ENCODE results near the gene COLEC11.

Gene COLEC11

GRCh38 chr2:3654531-3655225, 59.8 kb downstream of the COLEC11 start:
- H4K20me1 ChIP-seq (ENCODE audit: insufficient read depth, low read length), result no peaks in the 10 kb centered on the region
- H3K79me2 ChIP-seq (ENCODE audit: insufficient read depth, low read length), result no peaks in the 10 kb centered on the region
- no peaks in the 10 kb centered on the region for H3K27me3 ChIP-seq (ENCODE audit: insufficient read depth, low read length)
- H3K9ac ChIP-seq (ENCODE audit: low read length), result peak overlapping the region; percentile 82; the same call in 1 of the 2 replicates
- H3K36me3 ChIP-seq (ENCODE audit: insufficient read depth, low read length), result no peaks in the 10 kb centered on the region
- H3K4me1 ChIP-seq (ENCODE audit: insufficient read depth, low read length, severe bottlenecking), result peaks cover 90% of the 10 kb centered on the region
- peak overlapping the region; percentile 99 for H3K27ac ChIP-seq (ENCODE audit: low read depth, low read length, poor library complexity, severe bottlenecking)
- TF ChIP-seq EZH2 (IDR thresholded peaks at IDR 0.05; ENCODE audit: borderline replicate concordance, low read length) (no peak), CTCF (IDR thresholded peaks at IDR 0.05; ENCODE audit: low read length) (no peak)
- H3K4me3 ChIP-seq (ENCODE audit: low read depth, low read length, poor library complexity, severe bottlenecking), result no peak overlapping the region
- H3K9me3 ChIP-seq (ENCODE audit: low read length), result no peaks in the 10 kb centered on the region
- no peaks in the 10 kb centered on the region for H3K9me2 ChIP-seq (ENCODE audit: low read depth, low read length)
- peak overlapping the region; percentile 38 for H3K4me2 ChIP-seq (ENCODE audit: low read length)
- H2AFZ ChIP-seq (ENCODE audit: low read length), result 0 out of 2 replicates have a peak overlapping the region, but pooled peaks have one; percentile 49
- H3F3A ChIP-seq (ENCODE audit: insufficient read depth, low read length), result peaks cover 8% of the 10 kb centered on the region

DNA sequence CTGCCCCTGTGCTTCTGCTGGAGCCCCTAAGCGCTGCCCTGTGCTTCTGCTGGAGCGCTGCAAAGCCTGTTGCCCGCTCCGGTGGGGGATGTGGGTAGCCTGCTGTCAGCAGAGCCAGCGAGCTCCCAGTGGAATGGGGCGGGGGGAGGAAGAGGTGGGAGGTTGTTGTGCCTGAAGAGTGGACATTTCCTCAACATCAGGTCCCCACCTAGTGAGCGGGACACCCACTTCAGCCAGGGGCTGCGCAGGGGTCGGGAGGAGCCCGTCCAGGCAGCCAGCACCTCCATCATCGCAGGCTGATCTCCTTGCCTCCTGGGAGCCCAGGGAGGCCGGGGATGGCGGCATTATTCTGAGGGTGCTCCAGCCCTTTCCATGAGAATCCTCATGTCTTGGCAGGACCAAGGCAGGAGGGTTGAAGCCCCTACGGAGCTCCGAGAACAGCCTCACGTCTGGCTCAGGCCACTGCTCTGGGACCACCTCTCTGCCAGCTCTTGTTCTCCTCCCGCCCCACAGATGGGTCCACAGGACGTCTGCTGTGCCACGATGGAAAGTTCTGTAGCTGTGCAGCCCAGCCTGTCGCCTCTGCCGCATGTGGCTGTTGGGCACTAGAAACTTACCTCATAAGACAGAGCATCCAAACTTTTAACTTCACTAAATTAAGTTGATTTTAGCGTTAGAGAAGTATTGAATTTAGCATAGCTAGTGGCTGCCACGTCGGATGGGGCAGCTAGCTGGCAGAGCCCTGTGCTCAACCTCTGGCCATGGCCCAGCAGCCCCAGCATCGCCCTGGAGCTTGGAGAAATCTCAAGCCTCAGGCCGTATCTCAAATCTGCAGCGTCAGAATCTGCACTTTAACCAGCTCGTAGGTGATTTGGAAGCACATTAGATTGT, 61.2 kb downstream of the COLEC11 start:
- no peaks in the 10 kb centered on the region for H3K79me2 ChIP-seq (ENCODE audit: insufficient read depth, low read length)
- no peaks in the 10 kb centered on the region for H3K9me2 ChIP-seq (ENCODE audit: low read depth, low read length)
- peaks cover 94% of the 10 kb centered on the region for H3K4me1 ChIP-seq (ENCODE audit: insufficient read depth, low read length, severe bottlenecking)
- no peak overlapping the region for H2AFZ ChIP-seq (ENCODE audit: low read length)
- H3K9ac ChIP-seq (ENCODE audit: low read length), result peak overlapping the region; percentile 82
- no peaks in the 10 kb centered on the region for H3K9me3 ChIP-seq (ENCODE audit: low read length)
- peak overlapping the region; percentile 45; the same call in 1 of the 2 replicates for H3K4me2 ChIP-seq (ENCODE audit: low read length)
- H3K36me3 ChIP-seq (ENCODE audit: insufficient read depth, low read length), result no peaks in the 10 kb centered on the region
- no peak for TF ChIP-seq EZH2 (IDR thresholded peaks at IDR 0.05; ENCODE audit: borderline replicate concordance, low read length)
- no peak for TF ChIP-seq CTCF (IDR thresholded peaks at IDR 0.05; ENCODE audit: low read length)
- peak overlapping the region; percentile 5 for H3K4me3 ChIP-seq (ENCODE audit: low read depth, low read length, poor library complexity, severe bottlenecking)
- H4K20me1 ChIP-seq (ENCODE audit: insufficient read depth, low read length), result no peaks in the 10 kb centered on the region
- H3K27me3 ChIP-seq (ENCODE audit: insufficient read depth, low read length), result no peaks in the 10 kb centered on the region
- peak overlapping the region; percentile 99 for H3K27ac ChIP-seq (ENCODE audit: low read depth, low read length, poor library complexity, severe bottlenecking)
- H3F3A ChIP-seq (ENCODE audit: insufficient read depth, low read length), result peaks cover 8% of the 10 kb centered on the region

GRCh38 chr2:3656762-3657721, 62.1 kb downstream of the COLEC11 start:
- peaks cover 8% of the 10 kb centered on the region for H3F3A ChIP-seq (ENCODE audit: insufficient read depth, low read length)
- H4K20me1 ChIP-seq (ENCODE audit: insufficient read depth, low read length), result no peaks in the 10 kb centered on the region
- H3K4me1 ChIP-seq (ENCODE audit: insufficient read depth, low read length, severe bottlenecking), result peaks cover 95% of the 10 kb centered on the region
- H3K9me2 ChIP-seq (ENCODE audit: low read depth, low read length), result no peaks in the 10 kb centered on the region
- no peaks in the 10 kb centered on the region for H3K79me2 ChIP-seq (ENCODE audit: insufficient read depth, low read length)
- no peaks in the 10 kb centered on the region for H3K27me3 ChIP-seq (ENCODE audit: insufficient read depth, low read length)
- H3K27ac ChIP-seq (ENCODE audit: low read depth, low read length, poor library complexity, severe bottlenecking), result peak overlapping the region; percentile 99
- H3K4me3 ChIP-seq (ENCODE audit: low read depth, low read length, poor library complexity, severe bottlenecking), result peak overlapping the region; percentile 5
- no peak overlapping the region for H2AFZ ChIP-seq (ENCODE audit: low read length)
- peak overlapping the region; percentile 82 for H3K9ac ChIP-seq (ENCODE audit: low read length)
- no peak for TF ChIP-seq EZH2 (IDR thresholded peaks at IDR 0.05; ENCODE audit: borderline replicate concordance, low read length)
- TF ChIP-seq CTCF (IDR thresholded peaks at IDR 0.05; ENCODE audit: low read length), result peak; percentile 51
- no peaks in the 10 kb centered on the region for H3K36me3 ChIP-seq (ENCODE audit: insufficient read depth, low read length)
- H3K9me3 ChIP-seq (ENCODE audit: low read length), result no peaks in the 10 kb centered on the region
- H3K4me2 ChIP-seq (ENCODE audit: low read length), result peak overlapping the region; percentile 60

Data from OCI-LY1 (cell line).